A673 (cell line): ENCODE measurements around the gene ZNF789. TPM values are rescaled to one million over a fixed set of nuclear protein-coding genes. Genes with fewer than 3 reads are reported as not detected.

Experiments used
- BruUV-seq: library from RNA; stranded (reverse); fragments of 400-500 nt; replicated peaks from 2 replicates; lab custom pipeline; 2021; lab: Mats Ljungman, UMichigan
- CTCF ChIA-PET: fragments of 300-600 bp; sonication (Branson Sonifier 250); formaldehyde crosslinking; loops from one replicate; lab custom pipeline; 2022; ENCODE audit warnings: antibody characterized with exemption; lab: Charles Lee
- POLR2A ChIA-PET: fragments of 300-600 bp; sonication (Branson Sonifier 250); formaldehyde crosslinking; loops from one replicate; lab custom pipeline; 2022; ENCODE audit warnings: antibody characterized with exemption; ENCODE audit not compliant: low non-redundant PET; lab: Charles Lee
- DNase-seq: peaks from one replicate; pipeline ENCODE4 v3.0.0-alpha.2; 2015; ENCODE audit warnings: low spot score
- H3K27ac ChIP-seq: fragments of 200-600 bp; sonication (generic); 2 replicates; pipeline ENCODE4 v1.5.1; 2016; ENCODE audit warnings: mixed run types, low read depth, mild to moderate bottlenecking, mixed read lengths, antibody characterized with exemption, low read length; ENCODE audit not compliant: poor library complexity, severe bottlenecking
- H3K27me3 ChIP-seq: fragments of 200-600 bp; sonication (generic); replicated peaks from 2 replicates; pipeline ENCODE4 v1.6.1; 2017; ENCODE audit warnings: mixed run types, low read depth, mild to moderate bottlenecking, mixed read lengths, antibody characterized with exemption, low read length; ENCODE audit not compliant: insufficient read depth, poor library complexity
- H3K36me3 ChIP-seq: fragments of 200-600 bp; sonication (generic); 2 replicates; pipeline ENCODE4 v1.6.1; 2016; ENCODE audit warnings: mixed run types, mild to moderate bottlenecking, mixed read lengths, antibody characterized with exemption, low read length; ENCODE audit not compliant: insufficient read depth, poor library complexity, severe bottlenecking
- H3K4me1 ChIP-seq: fragments of 200-600 bp; sonication (generic); 2 replicates; pipeline ENCODE4 v1.6.1; 2017; ENCODE audit warnings: mixed run types, mild to moderate bottlenecking, mixed read lengths, antibody characterized with exemption, low read length; ENCODE audit not compliant: insufficient read depth, poor library complexity, severe bottlenecking
- H3K4me3 ChIP-seq: fragments of 200-600 bp; sonication (generic); 2 replicates; pipeline ENCODE4 v1.5.1; 2016; ENCODE audit warnings: low read depth, mixed run types, mild to moderate bottlenecking, mixed read lengths, low read length; ENCODE audit not compliant: poor library complexity, severe bottlenecking
- H3K9me3 ChIP-seq: fragments of 200-600 bp; sonication (generic); 2 replicates; pipeline ENCODE4 v1.6.1; 2016; ENCODE audit warnings: mixed run types, low read depth, mild to moderate bottlenecking, mixed read lengths, antibody characterized with exemption, low read length; ENCODE audit not compliant: poor library complexity, severe bottlenecking
- CTCF ChIP-seq: fragments of 300-800, 200-600 bp; sonication (generic); conservative IDR thresholded peaks from 2 replicates; pipeline ENCODE4 v1.5.1; 2017; ENCODE audit warnings: low read depth, mild to moderate bottlenecking, antibody characterized with exemption, low read length, moderate library complexity, mixed read lengths
- EZH2 ChIP-seq: fragments of 200-600 bp; sonication (generic); IDR thresholded peaks from 2 replicates; pipeline ENCODE4 v1.6.1; 2017; ENCODE audit warnings: borderline replicate concordance, low read depth, mild to moderate bottlenecking, mixed read lengths, antibody characterized with exemption, low read length; ENCODE audit not compliant: poor library complexity, severe bottlenecking
- intact Hi-C: fragments of 100-400 bp; cut with micrococcal nuclease; formaldehyde crosslinking; loops from one replicate; pipeline ENCODE4 v1.10.0; 2022; ENCODE audit not compliant: unreplicated experiment
- total RNA-seq: library from RNA; stranded (reverse); gene quantifications from 2 replicates; pipeline ENCODE4 v1.2.3, GENCODE V29; 2021

ZNF789 gene
- total RNA-seq, 1 experiment from 2014 or later, result 17.0 TPM

- no peak for TF ChIP-seq CTCF
- TF ChIP-seq EZH2, result no peak
- ChIA-PET CTCF (no interaction called here), POLR2A (no interaction called here)
- Histone ChIP-seq H3K27ac (no peak overlapping the region), H3K9me3 (no peaks in the 10 kb centered on the region), H3K27me3 (no peaks in the 10 kb centered on the region), H3K36me3 (peaks cover 21% of the 10 kb centered on the region), H3K4me3 (no peak overlapping the region), H3K4me1 (peaks cover 4% of the 10 kb centered on the region)
- DNase-seq, result no peak
- BruUV-seq, result no TSS peak
- intact Hi-C loops, result no loop called here
Observed at GRCh38 chr7:99478464-99479440, 6.1 kb downstream of the ZNF789 start.

DNA sequence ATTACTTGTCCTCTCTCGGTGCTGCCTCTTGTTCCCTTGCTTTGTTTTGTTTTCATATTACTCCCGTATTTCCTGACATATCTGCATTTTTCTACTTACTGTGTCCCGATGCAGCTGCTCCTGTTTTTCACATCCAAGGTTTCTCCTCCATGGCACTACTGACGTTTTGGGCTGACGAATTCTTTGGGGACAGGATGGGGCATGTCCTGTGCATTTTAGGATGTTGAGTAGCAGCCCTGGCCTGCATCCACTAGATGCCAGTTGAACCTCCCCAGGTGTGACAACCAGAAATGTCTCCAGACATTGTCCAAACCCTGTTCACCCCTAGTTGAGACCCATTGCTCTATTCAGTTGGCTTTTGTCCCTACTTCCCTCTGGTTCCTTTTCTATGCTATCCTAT, 12.4 kb downstream of the ZNF789 start:
- Histone ChIP-seq H3K4me3 (no peak overlapping the region), H3K27me3 (no peaks in the 10 kb centered on the region), H3K27ac (no peak overlapping the region), H3K4me1 (no peaks in the 10 kb centered on the region), H3K9me3 (no peaks in the 10 kb centered on the region), H3K36me3 (peaks cover 10% of the 10 kb centered on the region)
- BruUV-seq, result no TSS peak
- ChIA-PET POLR2A (no interaction called here), CTCF (no interaction called here)
- intact Hi-C loops, result no loop called here
- TF ChIP-seq CTCF (no peak), EZH2 (no peak)
- no peak for DNase-seq

DNA sequence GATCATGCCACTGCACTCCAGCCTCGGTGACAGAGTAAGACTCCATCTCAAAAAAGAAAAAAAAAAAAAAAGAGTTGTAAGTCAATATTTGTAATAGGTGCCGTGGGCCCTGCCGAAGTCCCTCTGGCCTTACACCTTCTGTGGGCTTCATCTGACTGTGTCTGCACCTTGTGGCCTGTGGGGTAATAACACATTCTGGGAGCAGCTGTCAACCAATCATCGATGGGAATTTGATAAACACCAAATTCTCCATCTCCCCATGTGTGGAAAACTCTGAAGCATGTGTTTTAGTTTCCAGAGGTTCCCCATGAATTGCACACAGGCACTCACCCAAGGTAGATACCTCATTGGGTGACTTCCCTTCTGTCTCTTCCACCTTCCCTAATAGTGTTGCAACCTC, 16.5 kb downstream of the ZNF789 start:
- intact Hi-C loops, result no loop called here
- DNase-seq, result no peak
- Histone ChIP-seq H3K27me3 (no peaks in the 10 kb centered on the region), H3K36me3 (peaks cover 17% of the 10 kb centered on the region), H3K9me3 (peaks cover 16% of the 10 kb centered on the region), H3K4me3 (no peak overlapping the region), H3K27ac (no peak overlapping the region), H3K4me1 (no peaks in the 10 kb centered on the region)
- ChIA-PET CTCF (interaction anchor here (0.7 kb wide), 1 partner anchor 81 kb away, joined by 3 read pairs; the partner anchor contains the start of gene PDAP1), POLR2A (no interaction called here)
- no TSS peak for BruUV-seq
- TF ChIP-seq CTCF (no peak), EZH2 (no peak)
